ENCODE data around the gene DNAH17.
"Not testable (repeated sequence)": the region's sequence is repeated elsewhere in the genome, so short reads cannot be mapped to it uniquely, and the experiment has no call there.

Gene DNAH17

GRCh38 chr17:78523934-78524655, 53.1 kb downstream of the DNAH17 start:
- no peak for DNase-seq (ENCODE audit: low read depth, low spot score)

GRCh38 chr17:78522031-78522809, 55.0 kb downstream of the DNAH17 start:
- DNase-seq (ENCODE audit: low read depth, low spot score), result no peak

GRCh38 chr17:78517421-78517820, 59.8 kb downstream of the DNAH17 start:
- DNase-seq (ENCODE audit: low read depth, low spot score), result no peak

GRCh38 chr17:78515480-78515879, 61.7 kb downstream of the DNAH17 start:
- DNase-seq (ENCODE audit: low read depth, low spot score), result no peak

- no peak for DNase-seq (ENCODE audit: low read depth, low spot score)
These were observed 62.7 kb downstream of the DNAH17 start for GRCh38 chr17:78514521-78514920.

- no peak for DNase-seq (ENCODE audit: low read depth, low spot score)
These were observed 64.2 kb downstream of the DNAH17 start for GRCh38 chr17:78512976-78513375.

- no peak for DNase-seq (ENCODE audit: low read depth, low spot score)
These were observed 66.8 kb downstream of the DNAH17 start for GRCh38 chr17:78510141-78511075.

- DNase-seq (ENCODE audit: low read depth, low spot score), result no peak
These were observed 69.7 kb downstream of the DNAH17 start for GRCh38 chr17:78507526-78507925.

GRCh38 chr17:78506454-78507309, 70.5 kb downstream of the DNAH17 start:
- no peak for DNase-seq (ENCODE audit: low read depth, low spot score)

GRCh38 chr17:78504156-78504925, 72.9 kb downstream of the DNAH17 start:
- DNase-seq (ENCODE audit: low read depth, low spot score), result no peak

GRCh38 chr17:78503388-78503787, 73.8 kb downstream of the DNAH17 start:
- DNase-seq (ENCODE audit: low read depth, low spot score), result not testable (repeated sequence)

GRCh38 chr17:78502611-78503148, 74.5 kb downstream of the DNAH17 start:
- no peak for DNase-seq (ENCODE audit: low read depth, low spot score)

GRCh38 chr17:78501241-78502036, 75.8 kb downstream of the DNAH17 start:
- no peak for DNase-seq (ENCODE audit: low read depth, low spot score)

GRCh38 chr17:78500806-78501205, 76.4 kb downstream of the DNAH17 start:
- DNase-seq (ENCODE audit: low read depth, low spot score), result no peak

- no peak for DNase-seq (ENCODE audit: low read depth, low spot score)
These were observed 77.3 kb downstream of the DNAH17 start for GRCh38 chr17:78499715-78500540.

- DNase-seq (ENCODE audit: low read depth, low spot score), result no peak
These were observed 78.3 kb downstream of the DNAH17 start for GRCh38 chr17:78498848-78499247.

- DNase-seq (ENCODE audit: low read depth, low spot score), result no peak
These were observed 80.1 kb downstream of the DNAH17 start for GRCh38 chr17:78497115-78497540.

GRCh38 chr17:78496311-78496710, 80.9 kb downstream of the DNAH17 start:
- DNase-seq (ENCODE audit: low read depth, low spot score), result no peak

All from activated CD4-positive, CD25-positive, alpha-beta regulatory T cell treated with anti-CD3 and anti-CD28 coated beads, Interleukin-2, amount 50 U/mL, for 16 hours (primary cell).